T-helper 2 cell treated with Interferon-gamma antibody and Interleukin-4, amounts not matched to agents 5 μg/mL and 100 μg/mL, for 36 hours (primary cell): ENCODE results near the gene FAM217A.
A peak's percentile ranks its signal among the peaks of the same experiment; 100 is the strongest.

Experiments
- DNase-seq: peaks from one replicate; pipeline ENCODE4 v3.0.0; 2021; ENCODE audit warnings: low spot score
- H3K27ac Mint-ChIP-seq: one replicate; pipeline ENCODE4 v1.8.0; 2021; ENCODE audit warnings: mild to moderate bottlenecking, mixed read lengths
- H3K27me3 Mint-ChIP-seq: one replicate; pipeline ENCODE4 v1.8.0; 2021; ENCODE audit warnings: low read depth, mixed read lengths
- H3K36me3 Mint-ChIP-seq: one replicate; pipeline ENCODE4 v1.8.0; 2021; ENCODE audit warnings: low read depth, mixed read lengths
- H3K4me1 Mint-ChIP-seq: one replicate; pipeline ENCODE4 v1.8.0; 2021; ENCODE audit warnings: low read depth, mixed read lengths
- H3K4me3 Mint-ChIP-seq: one replicate; pipeline ENCODE4 v1.8.0; 2022; ENCODE audit warnings: mild to moderate bottlenecking, moderate library complexity, mixed read lengths
- H3K9me3 Mint-ChIP-seq: one replicate; pipeline ENCODE4 v1.8.0; 2021; ENCODE audit warnings: mixed read lengths

The FAM217A gene

GRCh38 chr6:4059115-4059777 is 19.7 kb downstream of the FAM217A start:
- Mint-ChIP-seq H3K9me3 (no peaks in the 10 kb centered on the region), H3K27ac (peak overlapping the region; percentile 93), H3K27me3 (no peaks in the 10 kb centered on the region), H3K4me1 (peaks cover 42% of the 10 kb centered on the region), H3K36me3 (peaks cover 74% of the 10 kb centered on the region), H3K4me3 (peak overlapping the region; percentile 66)
- peak; percentile 71 for DNase-seq

- Mint-ChIP-seq H3K27me3 (no peaks in the 10 kb centered on the region), H3K4me3 (no peak overlapping the region), H3K4me1 (peaks cover 42% of the 10 kb centered on the region), H3K9me3 (no peaks in the 10 kb centered on the region), H3K27ac (peak overlapping the region; percentile 53), H3K36me3 (peaks cover 72% of the 10 kb centered on the region)
- no peak for DNase-seq
Observed at GRCh38 chr6:4057036-4057435, 21.9 kb downstream of the FAM217A start.

DNA sequence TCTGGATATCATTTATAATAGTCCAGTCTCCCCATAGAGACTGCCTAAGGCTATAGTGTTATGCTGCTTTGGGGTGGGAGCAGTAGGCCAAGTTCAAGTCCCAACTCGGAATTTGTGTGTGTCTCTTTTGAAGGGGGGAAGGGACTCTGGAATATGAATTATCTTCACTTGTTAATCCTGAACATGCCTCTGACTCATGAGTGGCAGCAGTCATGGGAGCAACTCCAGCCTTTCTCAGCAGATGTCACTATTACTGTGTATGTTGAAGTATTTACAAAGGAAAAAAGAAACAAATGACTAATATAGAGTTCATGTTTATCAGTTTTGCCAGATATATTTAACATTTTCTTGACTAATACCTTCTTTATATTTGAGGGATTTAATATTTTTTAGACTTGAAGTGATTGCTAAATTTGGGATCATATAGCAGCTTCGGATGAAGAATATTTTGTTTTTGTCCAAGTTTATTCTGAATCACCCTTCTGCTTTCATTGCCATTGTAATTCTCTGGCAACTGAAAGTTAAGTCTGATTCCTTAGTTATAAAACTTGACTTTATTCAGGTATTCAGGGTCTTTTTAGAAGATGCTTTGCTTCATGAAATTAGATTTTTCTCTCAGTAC is 23.4 kb downstream of the FAM217A start:
- Mint-ChIP-seq H3K9me3 (no peaks in the 10 kb centered on the region), H3K27me3 (no peaks in the 10 kb centered on the region), H3K4me1 (peaks cover 39% of the 10 kb centered on the region), H3K36me3 (peaks cover 76% of the 10 kb centered on the region), H3K27ac (peak overlapping the region; percentile 45), H3K4me3 (no peak overlapping the region)
- no peak for DNase-seq

GRCh38 chr6:4049246-4049645 is 29.7 kb downstream of the FAM217A start:
- Mint-ChIP-seq H3K27ac (no peak overlapping the region), H3K4me1 (peaks cover 9% of the 10 kb centered on the region), H3K4me3 (no peak overlapping the region), H3K9me3 (no peaks in the 10 kb centered on the region), H3K27me3 (no peaks in the 10 kb centered on the region), H3K36me3 (peaks cover 67% of the 10 kb centered on the region)
- DNase-seq: no peak

GRCh38 chr6:4041480-4041879 is 37.5 kb downstream of the FAM217A start:
- H3K36me3 Mint-ChIP-seq: peaks cover 77% of the 10 kb centered on the region
- no peaks in the 10 kb centered on the region for H3K27me3 Mint-ChIP-seq
- DNase-seq: no peak
- H3K4me3 Mint-ChIP-seq: no peak overlapping the region
- H3K9me3 Mint-ChIP-seq: no peaks in the 10 kb centered on the region
- peaks cover 17% of the 10 kb centered on the region for H3K4me1 Mint-ChIP-seq
- H3K27ac Mint-ChIP-seq: no peak overlapping the region

DNA sequence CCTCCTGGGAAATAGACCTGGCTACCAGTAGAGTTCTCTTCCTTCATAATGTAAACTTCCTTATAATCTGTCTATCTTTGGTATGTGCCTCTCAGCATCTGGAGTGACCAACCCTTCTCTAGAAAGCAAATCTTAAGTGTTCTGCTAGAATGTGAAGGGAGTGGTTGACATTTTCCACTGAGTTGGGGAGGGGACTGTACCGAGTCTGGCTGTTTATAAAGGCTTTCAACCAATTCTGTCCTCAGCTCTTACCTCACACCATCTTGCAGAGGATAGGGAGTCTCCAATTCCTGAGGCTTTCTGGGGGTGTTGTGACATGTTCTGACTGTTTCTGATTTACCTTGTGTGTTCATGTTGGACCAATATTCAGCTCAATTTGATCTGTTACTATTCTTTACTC is 39.6 kb downstream of the FAM217A start:
- Mint-ChIP-seq H3K4me1 (peaks cover 20% of the 10 kb centered on the region), H3K4me3 (no peak overlapping the region), H3K36me3 (peaks cover 71% of the 10 kb centered on the region), H3K27me3 (no peaks in the 10 kb centered on the region), H3K9me3 (no peaks in the 10 kb centered on the region), H3K27ac (no peak overlapping the region)
- no peak for DNase-seq

- Mint-ChIP-seq H3K9me3 (no peaks in the 10 kb centered on the region), H3K4me1 (peaks cover 40% of the 10 kb centered on the region), H3K36me3 (peaks cover 69% of the 10 kb centered on the region), H3K27ac (no peak overlapping the region), H3K4me3 (no peak overlapping the region), H3K27me3 (no peaks in the 10 kb centered on the region)
- DNase-seq: no peak
Observed at GRCh38 chr6:4036581-4036980, 42.4 kb downstream of the FAM217A start.

- no peak overlapping the region for H3K4me3 Mint-ChIP-seq
- H3K36me3 Mint-ChIP-seq: peaks cover 65% of the 10 kb centered on the region
- peaks cover 62% of the 10 kb centered on the region for H3K4me1 Mint-ChIP-seq
- DNase-seq: no peak
- no peaks in the 10 kb centered on the region for H3K27me3 Mint-ChIP-seq
- no peak overlapping the region for H3K27ac Mint-ChIP-seq
- no peaks in the 10 kb centered on the region for H3K9me3 Mint-ChIP-seq
Observed at GRCh38 chr6:4032475-4032874, 46.5 kb downstream of the FAM217A start.

- H3K27ac Mint-ChIP-seq: no peak overlapping the region
- H3K4me1 Mint-ChIP-seq: peaks cover 65% of the 10 kb centered on the region
- no peak overlapping the region for H3K4me3 Mint-ChIP-seq
Observed at GRCh38 chr6:4031442-4031841, 47.5 kb downstream of the FAM217A start.

DNA sequence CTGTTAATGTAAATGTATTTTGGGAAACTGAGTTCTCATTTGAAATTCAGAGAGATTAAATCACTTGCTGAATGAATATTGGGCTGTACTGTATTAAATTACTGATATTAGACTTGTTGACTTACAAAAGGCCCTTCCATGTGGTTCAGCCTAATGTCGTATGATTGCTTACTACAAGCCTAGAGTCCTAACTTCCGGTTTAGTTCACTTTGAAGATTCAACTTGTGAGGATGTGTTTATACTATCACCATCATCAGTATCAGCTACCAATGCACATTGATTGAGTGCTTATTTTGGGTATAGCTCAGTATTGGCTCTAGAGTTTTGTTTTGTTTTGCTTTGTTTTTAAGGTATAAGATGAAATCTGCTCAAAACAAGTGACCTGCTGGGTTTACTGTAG is 48.3 kb downstream of the FAM217A start:
- H3K4me3 Mint-ChIP-seq: peak overlapping the region; percentile 3
- peak overlapping the region; percentile 44 for H3K27ac Mint-ChIP-seq
- peaks cover 61% of the 10 kb centered on the region for H3K4me1 Mint-ChIP-seq

More at GRCh38 chr6:4031442-4031841, 47.5 kb downstream of the FAM217A start:
- Mint-ChIP-seq H3K9me3 (no peaks in the 10 kb centered on the region), H3K27me3 (no peaks in the 10 kb centered on the region), H3K36me3 (peaks cover 65% of the 10 kb centered on the region)
- no peak for DNase-seq

GRCh38 chr6:4029687-4030086 is 49.2 kb downstream of the FAM217A start:
- Mint-ChIP-seq H3K4me3 (no peak overlapping the region), H3K4me1 (peaks cover 64% of the 10 kb centered on the region), H3K27me3 (no peaks in the 10 kb centered on the region), H3K27ac (peak overlapping the region; percentile 35), H3K36me3 (peaks cover 60% of the 10 kb centered on the region), H3K9me3 (no peaks in the 10 kb centered on the region)
- no peak for DNase-seq

More for the DNA sequence above, 48.3 kb downstream of the FAM217A start:
- no peak for DNase-seq
- Mint-ChIP-seq H3K27me3 (no peaks in the 10 kb centered on the region), H3K36me3 (peaks cover 62% of the 10 kb centered on the region), H3K9me3 (no peaks in the 10 kb centered on the region)

DNA sequence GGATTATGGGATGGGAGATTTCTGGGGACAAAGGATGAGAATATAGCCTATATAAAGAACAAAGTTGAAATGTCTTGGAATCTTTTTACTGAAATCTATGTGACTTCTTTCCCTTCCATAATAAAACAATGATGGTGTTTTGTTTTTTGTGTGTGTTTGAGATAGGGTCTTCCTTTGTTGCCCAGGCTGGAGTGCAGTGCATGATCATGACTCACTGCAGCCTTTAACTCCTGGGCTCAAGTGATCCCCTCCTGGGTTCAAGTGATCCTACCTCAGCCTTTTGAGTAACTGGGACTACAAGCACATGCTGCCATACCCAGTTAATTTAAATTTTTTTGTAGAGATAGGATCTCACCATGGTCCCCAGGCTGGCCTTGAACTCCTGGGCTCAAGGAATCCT is 50.9 kb downstream of the FAM217A start:
- H3K4me3 Mint-ChIP-seq: no peak overlapping the region
- H3K27ac Mint-ChIP-seq: no peak overlapping the region
- H3K9me3 Mint-ChIP-seq: no peaks in the 10 kb centered on the region
- H3K27me3 Mint-ChIP-seq: no peaks in the 10 kb centered on the region
- H3K36me3 Mint-ChIP-seq: peaks cover 64% of the 10 kb centered on the region
- no peak for DNase-seq
- peaks cover 67% of the 10 kb centered on the region for H3K4me1 Mint-ChIP-seq

DNA sequence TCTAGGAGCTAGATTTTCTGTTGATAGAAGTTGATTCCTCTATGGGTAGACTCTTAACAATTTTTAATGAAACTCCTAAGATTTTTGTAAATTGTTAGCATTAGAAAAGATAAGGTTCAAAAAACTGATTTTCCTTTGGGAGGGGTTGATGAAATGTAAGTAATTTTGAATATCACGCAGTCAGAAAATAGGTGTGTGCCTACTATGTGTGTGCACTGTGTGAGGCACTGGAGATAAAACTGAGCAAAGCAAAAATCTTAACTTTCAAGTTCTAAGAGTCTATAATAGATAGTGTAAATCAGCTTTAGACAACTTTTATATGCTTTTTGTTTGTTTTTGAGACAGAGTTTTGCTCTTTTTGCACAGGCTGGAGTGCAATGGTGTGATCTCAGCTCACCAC is 53.3 kb downstream of the FAM217A start:
- peaks cover 53% of the 10 kb centered on the region for H3K36me3 Mint-ChIP-seq
- H3K27me3 Mint-ChIP-seq: no peaks in the 10 kb centered on the region
- H3K9me3 Mint-ChIP-seq: no peaks in the 10 kb centered on the region
- H3K4me1 Mint-ChIP-seq: peaks cover 56% of the 10 kb centered on the region
- no peak overlapping the region for H3K27ac Mint-ChIP-seq
- no peak overlapping the region for H3K4me3 Mint-ChIP-seq
- DNase-seq: no peak

- peak overlapping the region; percentile 91 for H3K4me3 Mint-ChIP-seq
- DNase-seq: no peak
- no peaks in the 10 kb centered on the region for H3K9me3 Mint-ChIP-seq
- peaks cover 36% of the 10 kb centered on the region for H3K36me3 Mint-ChIP-seq
- H3K27ac Mint-ChIP-seq: peak overlapping the region; percentile 81
- H3K4me1 Mint-ChIP-seq: peaks cover 51% of the 10 kb centered on the region
- H3K27me3 Mint-ChIP-seq: no peaks in the 10 kb centered on the region
Observed at GRCh38 chr6:4023240-4023639, 55.7 kb downstream of the FAM217A start.
